ENCODE measurements around the gene TMEM167A. TPM values are rescaled to one million over a fixed set of nuclear protein-coding genes. Genes with fewer than 3 reads are reported as not detected.

TMEM167A gene, protein sequence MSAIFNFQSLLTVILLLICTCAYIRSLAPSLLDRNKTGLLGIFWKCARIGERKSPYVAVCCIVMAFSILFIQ
- total RNA-seq (ENCODE audit: low replicate concordance), result 30.0 and 65.8 TPM in 2 replicates

DNA sequence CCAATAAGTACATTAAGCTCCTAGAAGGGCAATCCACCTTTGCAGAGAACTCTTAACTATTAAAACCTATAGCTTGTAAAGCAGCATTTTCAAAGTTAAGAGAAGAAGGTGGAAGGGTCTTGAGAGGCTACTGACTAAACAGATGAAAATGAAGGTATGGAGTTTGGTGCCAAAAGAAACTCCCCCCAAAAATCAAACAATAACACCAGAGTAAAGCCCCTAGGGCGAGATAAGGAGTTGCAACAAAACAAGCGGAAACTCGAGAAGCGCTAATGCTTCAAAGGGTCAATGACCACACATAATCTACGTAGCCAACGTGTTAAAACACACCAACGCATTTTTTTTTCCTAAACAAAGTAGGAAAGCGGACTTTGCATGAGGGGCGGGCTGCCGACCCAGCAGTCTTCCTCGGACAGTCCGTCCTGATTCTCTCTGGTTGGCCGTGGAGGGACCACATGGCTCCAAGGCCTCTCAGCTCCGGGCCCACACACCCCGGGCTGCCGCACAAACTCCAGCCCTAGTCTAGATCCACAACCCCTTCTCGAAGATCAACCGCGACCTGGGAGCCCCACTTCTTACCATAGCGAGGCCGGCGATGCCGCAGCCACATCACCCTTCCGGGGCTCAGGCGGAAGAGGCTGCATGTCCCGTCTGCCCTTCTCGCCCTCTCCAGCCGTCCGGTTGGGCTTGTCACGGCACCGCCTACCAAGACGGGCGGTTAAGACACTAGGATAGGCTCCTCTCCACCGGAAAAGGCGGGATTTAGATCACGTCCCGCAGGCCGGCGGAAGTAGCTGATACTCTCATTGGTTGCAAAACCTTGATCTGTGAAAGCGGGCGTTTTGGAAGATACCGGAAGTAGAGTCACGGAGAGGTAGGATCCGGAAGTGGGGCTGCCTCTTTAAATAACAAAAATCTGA is at the start of gene TMEM167A, which contains the start of gene XRCC4:
Gene TMEM167A (minus strand): TSS at position 653 of the 920 bp plus-strand sequence. CDS start 71 bp downstream, at position 582.
Gene XRCC4 (plus strand): TSS at position 806 of the 920 bp plus-strand sequence. CDS start 27,373 bp downstream, outside the sequence.

Other genes starting within 250 kb of the TMEM167A start
- 2.9 and 20.5 TPM in 2 replicates for gene XRCC4, start 153 bp upstream of the TMEM167A start, total RNA-seq (ENCODE audit: low replicate concordance)

Data from smooth muscle cell of the coronary artery (primary cell).